Measurements from ENCODE around the gene LLCFC1.

Gene LLCFC1

DNA sequence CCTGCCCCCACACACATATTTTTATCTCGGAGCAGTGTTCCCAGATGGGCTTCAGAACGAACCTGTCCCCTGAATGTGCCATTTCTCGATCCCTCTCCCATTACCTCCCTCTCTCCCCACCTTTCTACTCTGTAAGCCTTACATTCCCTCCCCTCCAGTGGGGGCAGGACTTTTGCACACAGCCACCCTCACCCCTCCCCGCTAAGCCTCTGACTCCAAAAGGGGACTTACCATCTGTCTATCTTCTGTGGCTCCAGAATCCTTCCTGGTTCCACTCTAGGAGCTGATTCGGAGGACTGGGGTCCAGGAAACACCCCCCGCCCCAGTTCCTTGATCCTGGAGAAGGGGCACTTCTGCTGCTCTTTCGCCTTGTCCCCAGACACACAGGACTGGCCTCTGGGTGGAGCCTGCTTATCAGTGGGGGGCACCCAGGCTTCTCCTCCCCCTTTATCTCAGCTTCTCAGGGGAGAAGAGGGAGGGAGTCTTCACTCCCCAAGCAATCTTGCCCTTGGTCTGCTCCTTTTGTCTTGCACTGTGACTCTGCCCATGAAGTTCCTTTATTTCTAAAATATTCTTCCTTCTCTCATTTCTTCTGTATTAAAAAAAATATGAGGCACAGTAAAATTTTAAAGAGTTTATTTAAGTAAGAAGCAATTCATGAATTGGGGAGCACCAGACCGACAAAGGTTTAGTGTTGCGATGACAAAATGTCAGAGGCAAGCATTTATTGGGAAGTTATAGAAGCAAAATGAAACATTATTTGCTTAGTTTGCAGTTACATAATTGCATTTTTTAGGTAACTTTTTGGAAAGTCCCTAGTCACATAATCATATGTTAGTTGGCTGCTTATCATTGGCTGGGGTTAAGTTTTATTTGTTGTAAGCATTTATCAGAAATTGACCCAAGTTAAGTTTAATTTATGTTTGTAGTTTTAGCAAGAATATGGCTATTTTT is 23.0 kb downstream of the LLCFC1 start, which contains the start of gene KEL:
Gene KEL, minus strand, starts transcription at position 391 of the 954 bp plus-strand sequence. Its CDS starts 157 bp downstream, at position 234.
- no peak for DNase-seq
- Histone ChIP-seq H2BK120ac (ENCODE audit: insufficient read depth, low read length, poor library complexity) (no peak within 1 kb of the TSS), H3K4me1 (ENCODE audit: control insufficient read depth in 1 of 2, insufficient read depth in 2 of 2, low read length in 2 of 2) (peaks cover 7 to 8% of the 10 kb centered on the region in 2 experiments), H3K79me2 (ENCODE audit: control insufficient read depth, insufficient read depth, low read length, poor library complexity) (no peaks in the 10 kb centered on the region), H3K14ac (ENCODE audit: low read length) (no peak within 1 kb of the TSS), H3K4me3 (ENCODE audit: low read depth, low read length) (no peak within 1 kb of the TSS), H3K27ac (ENCODE audit: low read depth, low read length) (no peak within 1 kb of the TSS), H3K4ac (ENCODE audit: low read depth, low read length) (no peak within 1 kb of the TSS), H3K9me3 (ENCODE audit: insufficient read depth, low read depth, low read length) (no peaks in the 10 kb centered on the region), H3K27me3 (ENCODE audit: insufficient read depth, low read length) (no peaks in the 10 kb centered on the region), H2AFZ (ENCODE audit: insufficient read depth, low read length, poor library complexity) (no peak within 1 kb of the TSS), H4K91ac (ENCODE audit: low read depth, low read length) (no peak within 1 kb of the TSS), H3K23ac (ENCODE audit: low read length) (no peak within 1 kb of the TSS), H3K79me1 (ENCODE audit: low read length) (peaks cover 2% of the 10 kb centered on the region), H3K18ac (ENCODE audit: low read length) (no peak within 1 kb of the TSS), H3K9ac (ENCODE audit: low read length) (no peak within 1 kb of the TSS), H2BK12ac (ENCODE audit: low read length) (no peak within 1 kb of the TSS), H3K4me2 (ENCODE audit: low read length) (no peak within 1 kb of the TSS), H2BK5ac (ENCODE audit: low read depth, low read length, poor library complexity) (no peak within 1 kb of the TSS), H2AK5ac (ENCODE audit: low read length) (no peak within 1 kb of the TSS), H4K8ac (ENCODE audit: low read depth, low read length) (no peak within 1 kb of the TSS), H4K12ac (ENCODE audit: low read depth, low read length) (no peak within 1 kb of the TSS), H3K36me3 (ENCODE audit: control insufficient read depth in 1 of 2, insufficient read depth in 2 of 2, low read length in 2 of 2) (no peaks in the 10 kb centered on the region)
- WGBS (ENCODE audit: extremely low coverage, insufficient coverage, insufficient read length), result no CpG with 5 or more reads among the region's 9 CpGs

GRCh38 chr7:142962991-142963390 is 23.7 kb downstream of the LLCFC1 start:
- Histone ChIP-seq H3K27ac (ENCODE audit: low read depth, low read length) (no peak overlapping the region), H3K4ac (ENCODE audit: low read depth, low read length) (no peak overlapping the region), H2AK5ac (ENCODE audit: low read length) (no peak overlapping the region), H4K12ac (ENCODE audit: low read depth, low read length) (no peak overlapping the region), H3K4me2 (ENCODE audit: low read length) (no peak overlapping the region), H3K23ac (ENCODE audit: low read length) (no peak overlapping the region), H3K18ac (ENCODE audit: low read length) (no peak overlapping the region), H2AFZ (ENCODE audit: insufficient read depth, low read length, poor library complexity) (no peak overlapping the region), H3K14ac (ENCODE audit: low read length) (no peak overlapping the region), H3K9ac (ENCODE audit: low read length) (no peak overlapping the region), H3K4me1 (ENCODE audit: control insufficient read depth in 1 of 2, insufficient read depth in 2 of 2, low read length in 2 of 2) (peaks cover under 1 to 3% of the 10 kb centered on the region in 2 experiments), H2BK120ac (ENCODE audit: insufficient read depth, low read length, poor library complexity) (no peak overlapping the region), H3K27me3 (ENCODE audit: insufficient read depth, low read length) (no peaks in the 10 kb centered on the region), H3K79me1 (ENCODE audit: low read length) (no peaks in the 10 kb centered on the region), H2BK12ac (ENCODE audit: low read length) (no peak overlapping the region), H4K8ac (ENCODE audit: low read depth, low read length) (no peak overlapping the region), H3K9me3 (ENCODE audit: insufficient read depth, low read depth, low read length) (no peaks in the 10 kb centered on the region), H4K91ac (ENCODE audit: low read depth, low read length) (no peak overlapping the region), H3K4me3 (ENCODE audit: low read depth, low read length) (no peak overlapping the region), H3K79me2 (ENCODE audit: control insufficient read depth, insufficient read depth, low read length, poor library complexity) (no peaks in the 10 kb centered on the region), H3K36me3 (ENCODE audit: control insufficient read depth in 1 of 2, insufficient read depth in 2 of 2, low read length in 2 of 2) (no peaks in the 10 kb centered on the region), H2BK5ac (ENCODE audit: low read depth, low read length, poor library complexity) (no peak overlapping the region)
- no peak for DNase-seq
- WGBS (ENCODE audit: extremely low coverage, insufficient coverage, insufficient read length), result no CpG with 5 or more reads among the region's 1 CpG

GRCh38 chr7:142963993-142964392 is 24.7 kb downstream of the LLCFC1 start:
- H4K91ac ChIP-seq (ENCODE audit: low read depth, low read length), result no peak overlapping the region
- 100% methylated on average over 1 of the region's 2 CpGs for WGBS (ENCODE audit: extremely low coverage, insufficient coverage, insufficient read length)
- H2BK12ac ChIP-seq (ENCODE audit: low read length), result no peak overlapping the region
- H4K12ac ChIP-seq (ENCODE audit: low read depth, low read length), result no peak overlapping the region
- no peak overlapping the region for H2BK5ac ChIP-seq (ENCODE audit: low read depth, low read length, poor library complexity)
- H3K9me3 ChIP-seq (ENCODE audit: insufficient read depth, low read depth, low read length), result no peaks in the 10 kb centered on the region
- no peaks in the 10 kb centered on the region for H3K27me3 ChIP-seq (ENCODE audit: insufficient read depth, low read length)
- no peaks in the 10 kb centered on the region for H3K36me3 ChIP-seq (ENCODE audit: control insufficient read depth in 1 of 2, insufficient read depth in 2 of 2, low read length in 2 of 2)
- no peak overlapping the region for H3K27ac ChIP-seq (ENCODE audit: low read depth, low read length)
- no peak overlapping the region for H4K8ac ChIP-seq (ENCODE audit: low read depth, low read length)
- no peaks in the 10 kb centered on the region for H3K4me1 ChIP-seq (ENCODE audit: control insufficient read depth in 1 of 2, insufficient read depth in 2 of 2, low read length in 2 of 2)
- no peak overlapping the region for H3K14ac ChIP-seq (ENCODE audit: low read length)
- no peak overlapping the region for H2BK120ac ChIP-seq (ENCODE audit: insufficient read depth, low read length, poor library complexity)
- no peak overlapping the region for H3K4ac ChIP-seq (ENCODE audit: low read depth, low read length)
- no peak overlapping the region for H3K23ac ChIP-seq (ENCODE audit: low read length)
- no peak overlapping the region for H3K18ac ChIP-seq (ENCODE audit: low read length)
- DNase-seq, result no peak
- H3K9ac ChIP-seq (ENCODE audit: low read length), result no peak overlapping the region
- H3K4me2 ChIP-seq (ENCODE audit: low read length), result no peak overlapping the region
- H2AFZ ChIP-seq (ENCODE audit: insufficient read depth, low read length, poor library complexity), result no peak overlapping the region
- no peaks in the 10 kb centered on the region for H3K79me2 ChIP-seq (ENCODE audit: control insufficient read depth, insufficient read depth, low read length, poor library complexity)
- no peak overlapping the region for H3K4me3 ChIP-seq (ENCODE audit: low read depth, low read length)
- H3K79me1 ChIP-seq (ENCODE audit: low read length), result no peaks in the 10 kb centered on the region
- no peak overlapping the region for H2AK5ac ChIP-seq (ENCODE audit: low read length)

DNA sequence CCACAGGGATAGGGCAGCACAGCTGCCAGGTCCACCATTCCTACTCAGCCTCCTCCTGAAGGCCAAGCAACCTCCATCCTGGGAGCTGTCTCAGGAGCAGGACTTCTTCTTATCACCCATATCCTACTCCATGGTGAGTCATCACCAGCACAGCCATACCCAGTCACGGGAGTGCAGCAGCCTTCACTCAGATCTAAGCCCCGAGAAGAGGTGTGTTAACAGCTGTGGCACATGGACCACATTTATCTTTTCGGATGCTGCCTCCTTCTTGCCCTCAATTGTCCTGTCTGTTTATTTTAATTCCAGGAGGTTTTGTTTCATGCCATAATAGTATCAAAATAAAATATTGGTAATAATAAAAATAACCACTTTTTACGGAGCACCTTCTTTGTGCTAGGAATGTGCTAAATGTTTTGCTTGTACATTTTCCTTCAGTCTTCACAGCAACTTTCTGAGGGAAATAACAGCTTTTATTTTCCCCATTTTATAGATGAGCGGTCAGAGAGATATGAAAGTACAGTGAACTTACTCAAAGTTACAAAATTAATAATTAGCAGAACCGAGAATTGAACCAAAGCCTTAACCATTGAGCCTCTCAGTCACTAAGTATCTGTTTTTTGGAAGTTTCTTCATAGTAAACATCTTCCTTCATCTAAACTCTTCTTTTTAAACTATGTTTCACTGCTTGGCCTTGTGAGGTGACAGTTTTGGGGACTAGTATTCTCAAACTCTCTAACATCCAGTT is 25.4 kb downstream of the LLCFC1 start:
- no CpG with 5 or more reads among the region's 6 CpGs for WGBS (ENCODE audit: extremely low coverage, insufficient coverage, insufficient read length)
- Histone ChIP-seq H3K4me1 (ENCODE audit: control insufficient read depth in 1 of 2, insufficient read depth in 2 of 2, low read length in 2 of 2) (no peaks in the 10 kb centered on the region), H3K27ac (ENCODE audit: low read depth, low read length) (no peak overlapping the region), H3K79me1 (ENCODE audit: low read length) (no peaks in the 10 kb centered on the region), H2BK5ac (ENCODE audit: low read depth, low read length, poor library complexity) (no peak overlapping the region), H3K27me3 (ENCODE audit: insufficient read depth, low read length) (no peaks in the 10 kb centered on the region), H3K4ac (ENCODE audit: low read depth, low read length) (no peak overlapping the region), H3K4me2 (ENCODE audit: low read length) (no peak overlapping the region), H3K4me3 (ENCODE audit: low read depth, low read length) (no peak overlapping the region), H3K36me3 (ENCODE audit: control insufficient read depth in 1 of 2, insufficient read depth in 2 of 2, low read length in 2 of 2) (no peaks in the 10 kb centered on the region), H3K79me2 (ENCODE audit: control insufficient read depth, insufficient read depth, low read length, poor library complexity) (no peaks in the 10 kb centered on the region), H2AK5ac (ENCODE audit: low read length) (no peak overlapping the region), H4K12ac (ENCODE audit: low read depth, low read length) (no peak overlapping the region), H2AFZ (ENCODE audit: insufficient read depth, low read length, poor library complexity) (no peak overlapping the region), H3K9me3 (ENCODE audit: insufficient read depth, low read depth, low read length) (no peaks in the 10 kb centered on the region), H3K9ac (ENCODE audit: low read length) (no peak overlapping the region), H3K23ac (ENCODE audit: low read length) (no peak overlapping the region), H3K18ac (ENCODE audit: low read length) (no peak overlapping the region), H4K91ac (ENCODE audit: low read depth, low read length) (no peak overlapping the region), H2BK120ac (ENCODE audit: insufficient read depth, low read length, poor library complexity) (no peak overlapping the region), H4K8ac (ENCODE audit: low read depth, low read length) (no peak overlapping the region), H2BK12ac (ENCODE audit: low read length) (no peak overlapping the region), H3K14ac (ENCODE audit: low read length) (no peak overlapping the region)
- DNase-seq, result peak; percentile 49 to 68
